GM12878 (cell line): ENCODE measurements around the gene RHOF. TPM values are rescaled to one million over a fixed set of nuclear protein-coding genes. Genes with fewer than 3 reads are reported as not detected.

ENCODE experiments used
- ATAC-seq: fragments of 200-7000 bp; cut with Tn5 transposase; 3 replicates; pipeline ENCODE4 v1.9.1; 2020; ENCODE audit warnings: mild to moderate bottlenecking, moderate library complexity
- BruUV-seq: library from RNA; stranded (reverse); fragments of 400-500 nt; replicated peaks from 2 replicates; lab custom pipeline; 2021; lab: Mats Ljungman, UMichigan
- CTCF ChIA-PET: fragments of 300-600 bp; sonication (Branson Sonifier 250); formaldehyde crosslinking; extraction: SDS; loops from one replicate; lab custom pipeline; 2021; ENCODE audit warnings: inconsistent platforms; lab: Yijun Ruan, JAX
- POLR2A ChIA-PET: fragments of 350-600 bp; formaldehyde crosslinking; extraction: SDS; loops from one replicate; lab custom pipeline; 2021; ENCODE audit warnings: inconsistent platforms; lab: Charles Lee
- RAD21 ChIA-PET: fragments of 300-600 bp; sonication (Branson Sonifier 250); formaldehyde crosslinking; loops from one replicate; lab custom pipeline; 2023; ENCODE audit warnings: antibody characterized with exemption; ENCODE audit not compliant: unreplicated experiment; lab: Charles Lee
- SMC1A ChIA-PET: fragments of 300-600 bp; sonication (Branson Sonifier 250); formaldehyde crosslinking; loops from one replicate; lab custom pipeline; 2023; ENCODE audit not compliant: unreplicated experiment, uncharacterized antibody; lab: Charles Lee
- DNase-seq: peaks from one replicate; pipeline ENCODE4 v3.0.0-alpha.2; 2011; ENCODE audit warnings: low read depth, low spot score
- FAIRE-seq: peaks from 3 replicates; lab custom pipeline; 2011; peaks lifted over from hg19 to GRCh38; lab: Jason Lieb, UNC
- H2AFZ ChIP-seq: 2 replicates; pipeline ENCODE4 v1.6.0; 2011; ENCODE audit warnings: low read depth, low read length, control low read depth; ENCODE audit not compliant: control insufficient read depth
- H3K27ac ChIP-seq: 2 replicates; pipeline ENCODE4 v1.5.1; 2011; ENCODE audit warnings: control low read depth; ENCODE audit not compliant: control insufficient read depth, insufficient read depth
- H3K27me3 ChIP-seq, 2 experiments: replicated peaks in 1 of 2; 2 replicates each; pipeline versions ENCODE4 v1.6.0 to v1.6.1; 2011; ENCODE audit warnings: low read length in 1 of 2; ENCODE audit not compliant: control insufficient read depth in 2 of 2, insufficient read depth in 2 of 2
- H3K36me3 ChIP-seq, 2 experiments: 2 replicates each; pipeline ENCODE4 v1.5.1; 2011; ENCODE audit warnings: low read length in 1 of 2; ENCODE audit not compliant: control insufficient read depth in 2 of 2, insufficient read depth in 2 of 2
- H3K4me1 ChIP-seq: 2 replicates; pipeline ENCODE4 v1.6.1; 2011; ENCODE audit warnings: mild to moderate bottlenecking, low read length, moderate library complexity, mixed read lengths; ENCODE audit not compliant: control insufficient read depth, insufficient read depth
- H3K4me2 ChIP-seq: 2 replicates; pipeline ENCODE4 v1.6.0; 2011; ENCODE audit warnings: control low read depth; ENCODE audit not compliant: control insufficient read depth, insufficient read depth
- H3K4me3 ChIP-seq: fragments of 200-600 bp; sonication (generic); 2 replicates; pipeline ENCODE4 v1.5.1; 2016
- H3K79me2 ChIP-seq: 2 replicates; pipeline ENCODE4 v1.6.0; 2011; ENCODE audit warnings: low read length; ENCODE audit not compliant: control insufficient read depth, insufficient read depth
- H3K9ac ChIP-seq: 2 replicates; pipeline ENCODE4 v1.8.0; 2011; ENCODE audit warnings: low read length, control low read depth, mixed read lengths; ENCODE audit not compliant: control insufficient read depth, insufficient read depth
- H3K9me3 ChIP-seq: replicated peaks from 3 replicates; pipeline ENCODE4 v1.5.1; 2011; ENCODE audit warnings: mild to moderate bottlenecking, low read length; ENCODE audit not compliant: control insufficient read depth, insufficient read depth
- H4K20me1 ChIP-seq: 2 replicates; pipeline ENCODE4 v1.6.0; 2011; ENCODE audit not compliant: control insufficient read depth, insufficient read depth
- EZH2 ChIP-seq: IDR thresholded peaks from 2 replicates; pipeline ENCODE4 v1.6.1; 2012; ENCODE audit warnings: low read depth, mild to moderate bottlenecking, control low read depth, inconsistent platforms, low read length, borderline replicate concordance; ENCODE audit not compliant: control insufficient read depth
- HDGF ChIP-seq: fragments of 450-650 bp; IDR thresholded peaks from 2 replicates; pipeline ENCODE4 v1.6.1; 2016; ENCODE audit warnings: antibody characterized with exemption
- JUNB ChIP-seq: IDR thresholded peaks from 2 replicates; pipeline ENCODE4 v1.6.1; 2016; ENCODE audit warnings: antibody characterized with exemption, mild to moderate bottlenecking
- KLF5 ChIP-seq: fragments of 450-650 bp; IDR thresholded peaks from 2 replicates; pipeline ENCODE4 v1.6.1; 2014; ENCODE audit warnings: mild to moderate bottlenecking; ENCODE audit not compliant: partially characterized antibody
- MLLT1 ChIP-seq: fragments of 450-650 bp; IDR thresholded peaks from 2 replicates; pipeline ENCODE4 v1.6.1; 2016; ENCODE audit warnings: mild to moderate bottlenecking
- POLR2A ChIP-seq: IDR thresholded peaks from 2 replicates; pipeline ENCODE4 v1.6.1; 2011; ENCODE audit warnings: low read depth, mild to moderate bottlenecking, low read length
- REST ChIP-seq: IDR thresholded peaks from 2 replicates; pipeline ENCODE4 v1.6.1; 2012; ENCODE audit warnings: mild to moderate bottlenecking, low read depth, low read length
- RFX5 ChIP-seq: IDR thresholded peaks from 2 replicates; pipeline ENCODE4 v1.6.1; 2011; ENCODE audit warnings: low read depth, low read length, improper control_type of control experiment
- TAF1 ChIP-seq: IDR thresholded peaks from 2 replicates; pipeline ENCODE4 v1.6.1; 2011; ENCODE audit warnings: mild to moderate bottlenecking, low read depth, low read length, borderline replicate concordance
- TBL1XR1 ChIP-seq: IDR thresholded peaks from 2 replicates; pipeline ENCODE4 v1.6.1; 2012; ENCODE audit warnings: low read depth, low read length, improper control_type of control experiment
- ZBED1 ChIP-seq: IDR thresholded peaks from 2 replicates; pipeline ENCODE4 v1.6.1; 2016; ENCODE audit warnings: borderline replicate concordance
- ZBTB4 ChIP-seq: fragments of 450-650 bp; formaldehyde crosslinking; IDR thresholded peaks from 2 replicates; pipeline ENCODE4 v1.4.0; 2022; ENCODE audit warnings: mild to moderate bottlenecking, moderate library complexity
- WGBS: methylation state at CpG from one replicate; pipeline ENCODE4 v1.1.6; 2016; ENCODE audit warnings: low lambda C conversion rate; ENCODE audit not compliant: insufficient replicate concordance, insufficient coverage; ENCODE audit errors: missing lambda C conversion rate; 5-methylcytosine and 5-hydroxymethylcytosine counted together
- in situ Hi-C: fragments of 300-500 bp; cut with MboI; formaldehyde crosslinking; loops from 9 replicates; pipeline ENCODE4 v1.14.3; 2018; ENCODE audit warnings: mixed read lengths
- intact Hi-C: fragments of 100-400 bp; cut with micrococcal nuclease; formaldehyde crosslinking; loops from one replicate; pipeline ENCODE4 v1.14.2; 2022; ENCODE audit not compliant: unreplicated experiment
- polyA plus RNA-seq, 11 experiments: library from polyadenylated mRNA; depleted of rRNA in 4 of 11; unstranded in 6 of 11; stranded (reverse) in 5 of 11; fragments of >200 nt; fragmentation: Nextera tagmentation in 4 of 11; fragmentation: Illumina TruSeq in 1 of 11; extraction: Ambion mirVana in 4 of 11; extraction: Trizol in 1 of 11; gene quantifications; 1 replicate in 1 of 11; 2 replicates in 10 of 11; pipeline versions ENCODE4 v1.2.1 to v1.2.3, GENCODE V29; 2011 to 2016; ENCODE audit warnings: inconsistent platforms in 2 of 11, missing spikeins in 2 of 11, low read depth in 1 of 11
- total RNA-seq, 4 experiments: library from RNA; depleted of rRNA in 3 of 4; stranded (reverse); fragments of >200 nt in 3 of 4; fragmentation: Illumina TruSeq in 1 of 4; extraction: Trizol in 1 of 4; gene quantifications; 2 replicates each; pipeline versions ENCODE4 v1.2.1 to v1.2.3, GENCODE V29; 2013 to 2021

Gene RHOF
- total and polyA plus RNA-seq, 10 of the 15 experiments (the other 5 are each of a cell fraction or from before 2014, with no cell fraction given) = 6.1 to 78.7 (median 39.7) TPM

GRCh38 chr12:121799842-121800693 lies 6.6 kb upstream of the RHOF start:
- intact Hi-C loops (loop anchor here (5.0 kb wide), 2 partner anchors 263 to 1432 kb away; partner anchors contain the start of genes MPHOSPH9 and MTRFR), in situ Hi-C loops (loop anchor here (5.0 kb wide), 1 partner anchor 87 kb away; the partner anchor contains the start of gene PSMD9)
- ChIA-PET SMC1A (interaction anchor here (1.1 kb wide), 1 partner anchor 12 kb away, joined by 3 read pairs; no protein-coding TSS in a partner anchor), RAD21 (interaction anchor here (11.7 kb wide), 1 partner anchor 7 kb away, joined by 395 read pairs; the partner anchor contains the start of gene SETD1B), POLR2A (interaction anchor here (0.6 to 10.1 kb wide), 5 partner anchors 7 to 261 kb away, joined by 3 to 155 read pairs (median 4); partner anchors contain the start of gene RHOF), CTCF (interaction anchor here (9.7 to 16.2 kb wide), 3 partner anchors 7 to 88 kb away, joined by 90 to 565 read pairs (median 492); partner anchors contain the start of genes PSMD9 and SETD1B)
- 2% methylated on average over 50 of the region's 84 CpGs for WGBS
- Histone ChIP-seq H3K27me3 (no peaks in the 10 kb centered on the region), H3K79me2 (peaks cover 56% of the 10 kb centered on the region), H4K20me1 (no peaks in the 10 kb centered on the region; the same call in 1 of the 2 replicates), H2AFZ (peak overlapping the region; percentile 36; the same call in 1 of the 2 replicates), H3K4me3 (peak overlapping the region; percentile 99), H3K4me2 (peak overlapping the region; percentile 88), H3K36me3 (peaks cover 10 to 15% of the 10 kb centered on the region in 2 experiments; a peak in 3 of 4 replicates), H3K27ac (peak overlapping the region; percentile 97), H3K4me1 (peaks cover 14% of the 10 kb centered on the region), H3K9me3 (no peaks in the 10 kb centered on the region), H3K9ac (peak overlapping the region; percentile 100)
- BruUV-seq = no TSS peak
- DNase-seq (no peak), ATAC-seq (peak; percentile 49), FAIRE-seq (no peak)
- peak; percentile 81; the same call in 1 of the 2 replicates for TF ChIP-seq HDGF
- peak; percentile 31; the same call in 1 of the 2 replicates for TF ChIP-seq JUNB
- TF ChIP-seq REST = no peak
- TF ChIP-seq EZH2 = no peak
- no peak for TF ChIP-seq ZBTB4 (CRISPR knock-in tag)
- peak; percentile 64; the same call in 1 of the 2 replicates for TF ChIP-seq MLLT1
- TF ChIP-seq RFX5 = no peak
- peak; percentile 27 for TF ChIP-seq KLF5
- no peak for TF ChIP-seq TBL1XR1
- TF ChIP-seq ZBED1 = 0 out of 2 replicates have a peak, but pooled peaks have one; percentile 33
- TF ChIP-seq POLR2A = peak; percentile 26
- peak; percentile 38; the same call in 1 of the 2 replicates for TF ChIP-seq TAF1
